GM23338 (cell line): ENCODE results near the gene AMPD3.

Source experiments
- CREB1 ChIP-seq: fragments of 250-450 bp; sonication (Bioruptor Pico); IDR thresholded peaks from 2 replicates; pipeline ENCODE4 v1.5.0; 2020; ENCODE audit warnings: low read depth, mild to moderate bottlenecking, moderate library complexity
- EZH2 ChIP-seq: fragments of 200-600 bp; sonication (generic); IDR thresholded peaks from one replicate; pipeline ENCODE4 v1.8.0; 2017; ENCODE audit warnings: antibody characterized with exemption, mild to moderate bottlenecking, low read depth; ENCODE audit not compliant: unreplicated experiment
- EZH2phosphoT487 ChIP-seq: fragments of 200-600 bp; sonication (generic); IDR thresholded peaks from one replicate; pipeline ENCODE4 v1.8.1; 2018; ENCODE audit warnings: antibody characterized with exemption; ENCODE audit not compliant: unreplicated experiment
- POLR2AphosphoS5 ChIP-seq: IDR thresholded peaks from 2 replicates; pipeline ENCODE4 v1.6.1; 2016; ENCODE audit warnings: antibody characterized with exemption, low read depth
- STAT1 ChIP-seq: IDR thresholded peaks from one replicate; pipeline ENCODE4 v1.6.1; 2016; ENCODE audit warnings: antibody characterized with exemption; ENCODE audit not compliant: unreplicated experiment
- TF ChIP-seq, protein P1 (sequence below), 2 experiments: fragments of 200-600 bp in 1 of 2; sonication (generic) in 1 of 2; conservative IDR thresholded peaks; 2 replicates each; pipeline versions ENCODE4 v1.5.1 to v1.6.1; 2016 to 2017; ENCODE audit warnings: antibody characterized with exemption in 2 of 2, low read depth in 2 of 2, mild to moderate bottlenecking in 2 of 2, moderate library complexity in 1 of 2
- TF ChIP-seq, protein P2 (sequence below): IDR thresholded peaks from one replicate; pipeline ENCODE4 v1.6.1; 2018; ENCODE audit warnings: antibody characterized with exemption; ENCODE audit not compliant: unreplicated experiment
- TF ChIP-seq, protein P3 (sequence below): IDR thresholded peaks from 2 replicates; pipeline ENCODE4 v1.6.1; 2016; ENCODE audit warnings: antibody characterized with exemption

DNA sequence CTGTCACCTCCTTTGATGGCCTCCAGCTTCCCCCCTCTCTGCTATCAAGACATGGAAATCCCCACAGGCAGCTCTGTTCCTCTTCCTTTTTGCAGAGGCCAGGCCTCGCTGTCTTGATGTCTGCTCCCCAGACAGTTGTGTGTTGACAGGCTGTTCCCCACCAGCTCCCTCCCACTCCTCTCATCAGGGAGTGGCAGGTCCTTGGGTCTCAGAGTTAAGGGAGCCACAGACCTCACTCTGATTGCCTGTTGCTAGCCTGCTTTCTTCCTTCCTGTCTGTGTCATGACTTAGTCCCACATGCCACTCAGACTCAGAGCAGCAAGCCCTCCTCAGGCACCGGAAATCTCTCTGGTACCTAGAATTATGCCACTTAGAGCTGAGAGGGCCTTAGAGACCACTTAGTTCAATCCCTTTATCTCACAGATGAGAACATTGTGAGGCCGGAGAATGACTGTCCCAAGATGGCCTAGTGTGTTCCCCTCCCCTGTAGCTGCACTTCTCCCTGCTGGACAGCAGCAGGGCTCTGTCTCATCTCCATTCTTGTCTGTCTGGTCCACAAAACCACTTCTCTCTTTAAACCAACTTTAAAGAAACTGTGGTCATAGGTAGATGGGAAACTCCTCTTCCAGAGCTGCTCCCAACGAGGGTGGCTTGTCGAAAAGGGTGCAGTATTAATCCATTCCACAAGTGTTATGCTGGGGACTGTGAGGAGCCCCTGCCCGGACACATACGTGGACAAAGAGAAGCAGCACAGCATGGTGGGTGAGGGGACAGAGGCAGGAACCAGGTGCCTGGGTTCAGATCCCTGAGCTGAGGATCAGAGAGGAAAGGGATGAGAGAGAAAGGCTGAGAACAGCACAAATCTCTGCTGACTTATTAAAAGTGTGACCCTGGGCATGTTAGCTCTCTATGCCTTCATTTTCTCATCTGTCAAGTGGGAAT lies 4.2 kb downstream of the AMPD3 start:
- TF ChIP-seq EZH2phosphoT487: no peak
- TF ChIP-seq, protein P1, sequence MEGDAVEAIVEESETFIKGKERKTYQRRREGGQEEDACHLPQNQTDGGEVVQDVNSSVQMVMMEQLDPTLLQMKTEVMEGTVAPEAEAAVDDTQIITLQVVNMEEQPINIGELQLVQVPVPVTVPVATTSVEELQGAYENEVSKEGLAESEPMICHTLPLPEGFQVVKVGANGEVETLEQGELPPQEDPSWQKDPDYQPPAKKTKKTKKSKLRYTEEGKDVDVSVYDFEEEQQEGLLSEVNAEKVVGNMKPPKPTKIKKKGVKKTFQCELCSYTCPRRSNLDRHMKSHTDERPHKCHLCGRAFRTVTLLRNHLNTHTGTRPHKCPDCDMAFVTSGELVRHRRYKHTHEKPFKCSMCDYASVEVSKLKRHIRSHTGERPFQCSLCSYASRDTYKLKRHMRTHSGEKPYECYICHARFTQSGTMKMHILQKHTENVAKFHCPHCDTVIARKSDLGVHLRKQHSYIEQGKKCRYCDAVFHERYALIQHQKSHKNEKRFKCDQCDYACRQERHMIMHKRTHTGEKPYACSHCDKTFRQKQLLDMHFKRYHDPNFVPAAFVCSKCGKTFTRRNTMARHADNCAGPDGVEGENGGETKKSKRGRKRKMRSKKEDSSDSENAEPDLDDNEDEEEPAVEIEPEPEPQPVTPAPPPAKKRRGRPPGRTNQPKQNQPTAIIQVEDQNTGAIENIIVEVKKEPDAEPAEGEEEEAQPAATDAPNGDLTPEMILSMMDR (conservative IDR thresholded peaks at IDR 0.05; ENCODE audit: low read depth in 2 of 2): no peak
- no peak for TF ChIP-seq EZH2
- TF ChIP-seq, protein P2, sequence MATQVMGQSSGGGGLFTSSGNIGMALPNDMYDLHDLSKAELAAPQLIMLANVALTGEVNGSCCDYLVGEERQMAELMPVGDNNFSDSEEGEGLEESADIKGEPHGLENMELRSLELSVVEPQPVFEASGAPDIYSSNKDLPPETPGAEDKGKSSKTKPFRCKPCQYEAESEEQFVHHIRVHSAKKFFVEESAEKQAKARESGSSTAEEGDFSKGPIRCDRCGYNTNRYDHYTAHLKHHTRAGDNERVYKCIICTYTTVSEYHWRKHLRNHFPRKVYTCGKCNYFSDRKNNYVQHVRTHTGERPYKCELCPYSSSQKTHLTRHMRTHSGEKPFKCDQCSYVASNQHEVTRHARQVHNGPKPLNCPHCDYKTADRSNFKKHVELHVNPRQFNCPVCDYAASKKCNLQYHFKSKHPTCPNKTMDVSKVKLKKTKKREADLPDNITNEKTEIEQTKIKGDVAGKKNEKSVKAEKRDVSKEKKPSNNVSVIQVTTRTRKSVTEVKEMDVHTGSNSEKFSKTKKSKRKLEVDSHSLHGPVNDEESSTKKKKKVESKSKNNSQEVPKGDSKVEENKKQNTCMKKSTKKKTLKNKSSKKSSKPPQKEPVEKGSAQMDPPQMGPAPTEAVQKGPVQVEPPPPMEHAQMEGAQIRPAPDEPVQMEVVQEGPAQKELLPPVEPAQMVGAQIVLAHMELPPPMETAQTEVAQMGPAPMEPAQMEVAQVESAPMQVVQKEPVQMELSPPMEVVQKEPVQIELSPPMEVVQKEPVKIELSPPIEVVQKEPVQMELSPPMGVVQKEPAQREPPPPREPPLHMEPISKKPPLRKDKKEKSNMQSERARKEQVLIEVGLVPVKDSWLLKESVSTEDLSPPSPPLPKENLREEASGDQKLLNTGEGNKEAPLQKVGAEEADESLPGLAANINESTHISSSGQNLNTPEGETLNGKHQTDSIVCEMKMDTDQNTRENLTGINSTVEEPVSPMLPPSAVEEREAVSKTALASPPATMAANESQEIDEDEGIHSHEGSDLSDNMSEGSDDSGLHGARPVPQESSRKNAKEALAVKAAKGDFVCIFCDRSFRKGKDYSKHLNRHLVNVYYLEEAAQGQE: no peak
- TF ChIP-seq POLR2AphosphoS5: no peak
- no peak for TF ChIP-seq CREB1 (CRISPR knock-in tag)
- TF ChIP-seq, protein P3, sequence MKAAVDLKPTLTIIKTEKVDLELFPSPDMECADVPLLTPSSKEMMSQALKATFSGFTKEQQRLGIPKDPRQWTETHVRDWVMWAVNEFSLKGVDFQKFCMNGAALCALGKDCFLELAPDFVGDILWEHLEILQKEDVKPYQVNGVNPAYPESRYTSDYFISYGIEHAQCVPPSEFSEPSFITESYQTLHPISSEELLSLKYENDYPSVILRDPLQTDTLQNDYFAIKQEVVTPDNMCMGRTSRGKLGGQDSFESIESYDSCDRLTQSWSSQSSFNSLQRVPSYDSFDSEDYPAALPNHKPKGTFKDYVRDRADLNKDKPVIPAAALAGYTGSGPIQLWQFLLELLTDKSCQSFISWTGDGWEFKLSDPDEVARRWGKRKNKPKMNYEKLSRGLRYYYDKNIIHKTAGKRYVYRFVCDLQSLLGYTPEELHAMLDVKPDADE: no peak
- TF ChIP-seq STAT1: no peak
